Mesenchymal stem cell (in vitro differentiated cells and primary cell): ENCODE results near the gene MGLL.

ENCODE experiments used
- DNase-seq: peaks from one replicate; pipeline ENCODE4 v3.0.0-alpha.2; 2013
- H2AFZ ChIP-seq: one replicate; pipeline ENCODE4 v1.6.1; 2013; ENCODE audit warnings: low read depth, mild to moderate bottlenecking, control low read depth, inconsistent platforms, low read length, moderate library complexity
- H2AK5ac ChIP-seq: 2 replicates; pipeline ENCODE4 v1.6.1; 2013; ENCODE audit warnings: low read length, moderate library complexity, mild to moderate bottlenecking, inconsistent platforms; ENCODE audit not compliant: severe bottlenecking
- H2BK120ac ChIP-seq: one replicate; pipeline ENCODE4 v1.6.1; 2013; ENCODE audit warnings: low read depth, mild to moderate bottlenecking, inconsistent platforms, low read length, moderate library complexity
- H2BK12ac ChIP-seq, 2 experiments: one replicate each; pipeline ENCODE4 v1.6.1; 2013; ENCODE audit warnings: inconsistent platforms in 2 of 2, low read length in 2 of 2, mild to moderate bottlenecking in 2 of 2, moderate library complexity in 2 of 2, control low read depth in 1 of 2
- H2BK15ac ChIP-seq: one replicate; pipeline ENCODE4 v1.6.1; 2013; ENCODE audit warnings: mild to moderate bottlenecking, low read depth, inconsistent platforms; ENCODE audit not compliant: poor library complexity, severe bottlenecking
- H2BK5ac ChIP-seq: 2 replicates; pipeline ENCODE4 v1.6.1; 2013; ENCODE audit warnings: low read depth, mild to moderate bottlenecking, low read length, control low read depth, inconsistent platforms; ENCODE audit not compliant: poor library complexity, severe bottlenecking
- H3K14ac ChIP-seq, 2 experiments: one replicate each; pipeline ENCODE4 v1.6.1; 2013; ENCODE audit warnings: inconsistent platforms in 2 of 2, low read length in 2 of 2, control low read depth in 1 of 2, mild to moderate bottlenecking in 1 of 2, moderate library complexity in 1 of 2
- H3K18ac ChIP-seq, 2 experiments: one replicate each; pipeline ENCODE4 v1.6.1; 2013; ENCODE audit warnings: inconsistent platforms in 2 of 2, low read length in 2 of 2, control low read depth in 1 of 2, low read depth in 1 of 2, mild to moderate bottlenecking in 1 of 2
- H3K23ac ChIP-seq, 2 experiments: one replicate each; pipeline ENCODE4 v1.6.1; 2013; ENCODE audit warnings: inconsistent platforms in 2 of 2, low read length in 2 of 2, mild to moderate bottlenecking in 2 of 2, moderate library complexity in 2 of 2, control low read depth in 1 of 2
- H3K27ac ChIP-seq: 2 replicates; pipeline ENCODE4 v1.5.1; 2013; ENCODE audit warnings: mild to moderate bottlenecking, moderate library complexity, low read length, control low read depth, inconsistent platforms; ENCODE audit not compliant: poor library complexity, severe bottlenecking
- H3K27me3 ChIP-seq, 2 experiments: 2 replicates each; pipeline versions ENCODE4 v1.6.1 to v1.7.0; 2013; ENCODE audit warnings: low read length in 2 of 2, mild to moderate bottlenecking in 2 of 2, moderate library complexity in 2 of 2, control low read depth in 1 of 2, inconsistent platforms in 1 of 2; ENCODE audit not compliant: control insufficient read depth in 1 of 2, insufficient read depth in 1 of 2
- H3K36me3 ChIP-seq, 2 experiments: 2 replicates each; pipeline versions ENCODE4 v1.6.1 to v1.7.0; 2013; ENCODE audit warnings: low read length in 2 of 2, control low read depth in 1 of 2, inconsistent platforms in 1 of 2, low read depth in 1 of 2, mild to moderate bottlenecking in 1 of 2; ENCODE audit not compliant: insufficient read depth in 2 of 2, control insufficient read depth in 1 of 2
- H3K4ac ChIP-seq, 2 experiments: one replicate each; pipeline ENCODE4 v1.6.1; 2013; ENCODE audit warnings: inconsistent platforms in 2 of 2, low read length in 2 of 2, mild to moderate bottlenecking in 2 of 2, moderate library complexity in 2 of 2, control low read depth in 1 of 2, low read depth in 1 of 2
- H3K4me1 ChIP-seq: 2 replicates; pipeline ENCODE4 v1.6.1; 2013; ENCODE audit warnings: low read depth, low read length, control low read depth; ENCODE audit not compliant: control insufficient read depth, insufficient read depth
- H3K4me2 ChIP-seq: 2 replicates; pipeline ENCODE4 v1.6.1; 2013; ENCODE audit warnings: low read length, mild to moderate bottlenecking, inconsistent platforms; ENCODE audit not compliant: poor library complexity, severe bottlenecking
- H3K4me3 ChIP-seq, 2 experiments: 2 replicates each; pipeline versions ENCODE4 v1.5.1 to v1.7.0; 2013; ENCODE audit warnings: low read length in 2 of 2, mild to moderate bottlenecking in 2 of 2, control low read depth in 1 of 2, low read depth in 1 of 2; ENCODE audit not compliant: insufficient read depth in 1 of 2
- H3K79me1 ChIP-seq: replicated peaks from 2 replicates; pipeline ENCODE4 v1.6.1; 2013; ENCODE audit warnings: mild to moderate bottlenecking, control low read depth, low read length, inconsistent platforms; ENCODE audit not compliant: poor library complexity, severe bottlenecking
- H3K9ac ChIP-seq: 2 replicates; pipeline ENCODE4 v1.7.0; 2013; ENCODE audit warnings: mild to moderate bottlenecking, low read length, moderate library complexity
- H3K9me3 ChIP-seq: 2 replicates; pipeline ENCODE4 v1.7.0; 2013; ENCODE audit warnings: mild to moderate bottlenecking, low read length; ENCODE audit not compliant: control insufficient read depth
- H4K8ac ChIP-seq: one replicate; pipeline ENCODE4 v1.6.1; 2013; ENCODE audit warnings: inconsistent platforms, mild to moderate bottlenecking, low read length, moderate library complexity
- H4K91ac ChIP-seq: one replicate; pipeline ENCODE4 v1.6.1; 2013; ENCODE audit warnings: mild to moderate bottlenecking, low read length, inconsistent platforms
- WGBS: methylation state at CpG from one replicate; pipeline ENCODE4 v1.1.7; 2013; ENCODE audit warnings: mixed read lengths; 5-methylcytosine and 5-hydroxymethylcytosine counted together

MGLL gene

GRCh38 chr3:127847236-127847720 is 25.0 kb upstream of the MGLL start:
- Histone ChIP-seq H3K23ac (no peak overlapping the region), H3K27ac (no peak overlapping the region), H3K9me3 (no peaks in the 10 kb centered on the region), H3K9ac (no peak overlapping the region), H3K4me1 (peaks cover 2% of the 10 kb centered on the region), H2AK5ac (no peak overlapping the region), H3K18ac (no peak overlapping the region), H3K4me3 (no peak overlapping the region), H4K91ac (no peak overlapping the region), H3K14ac (no peak overlapping the region), H3K4me2 (no peak overlapping the region), H2BK5ac (no peak overlapping the region), H4K8ac (no peak overlapping the region), H2AFZ (no peak overlapping the region), H2BK120ac (no peak overlapping the region), H3K36me3 (no peaks in the 10 kb centered on the region), H3K27me3 (peaks cover 5 to 33% of the 10 kb centered on the region in 2 experiments), H3K79me1 (no peaks in the 10 kb centered on the region), H3K4ac (no peak overlapping the region), H2BK12ac (no peak overlapping the region), H2BK15ac (no peak overlapping the region)
- DNase-seq = no peak
- WGBS = 90% methylated on average over 3 of the region's 4 CpGs

GRCh38 chr3:127846576-127846975 is 24.3 kb upstream of the MGLL start:
- Histone ChIP-seq H2BK15ac (no peak overlapping the region), H2BK120ac (no peak overlapping the region), H2BK12ac (no peak overlapping the region), H3K4ac (no peak overlapping the region), H4K91ac (no peak overlapping the region), H3K27ac (no peak overlapping the region), H3K14ac (no peak overlapping the region), H3K4me2 (no peak overlapping the region), H3K23ac (no peak overlapping the region), H3K9me3 (no peaks in the 10 kb centered on the region), H3K27me3 (peaks cover 9 to 36% of the 10 kb centered on the region in 2 experiments), H4K8ac (no peak overlapping the region), H3K36me3 (no peaks in the 10 kb centered on the region), H2BK5ac (no peak overlapping the region), H3K9ac (no peak overlapping the region), H3K4me3 (no peak overlapping the region), H2AK5ac (no peak overlapping the region), H3K4me1 (peaks cover 2% of the 10 kb centered on the region), H3K79me1 (no peaks in the 10 kb centered on the region), H2AFZ (no peak overlapping the region), H3K18ac (no peak overlapping the region)
- no peak for DNase-seq
- 91% methylated on average over 1 of the region's 1 CpG for WGBS

GRCh38 chr3:127844326-127844942 is 22.1 kb upstream of the MGLL start:
- peaks cover 9 to 38% of the 10 kb centered on the region in 2 experiments for H3K27me3 ChIP-seq
- H3K14ac ChIP-seq = no peak overlapping the region
- no peak overlapping the region for H3K4me2 ChIP-seq
- H3K23ac ChIP-seq = no peak overlapping the region
- no peak overlapping the region for H3K27ac ChIP-seq
- H3K4me1 ChIP-seq = peaks cover 2% of the 10 kb centered on the region
- no peaks in the 10 kb centered on the region for H3K79me1 ChIP-seq
- H2BK120ac ChIP-seq = no peak overlapping the region
- H3K18ac ChIP-seq = no peak overlapping the region
- no peak overlapping the region for H4K91ac ChIP-seq
- DNase-seq = no peak
- H3K36me3 ChIP-seq = no peaks in the 10 kb centered on the region
- H4K8ac ChIP-seq = no peak overlapping the region
- no peak overlapping the region for H3K4me3 ChIP-seq
- H2BK15ac ChIP-seq = no peak overlapping the region
- no peak overlapping the region for H2AK5ac ChIP-seq
- WGBS = 90% methylated on average over 6 of the region's 6 CpGs
- H3K9ac ChIP-seq = no peak overlapping the region
- no peak overlapping the region for H3K4ac ChIP-seq
- H2BK5ac ChIP-seq = no peak overlapping the region
- H3K9me3 ChIP-seq = no peaks in the 10 kb centered on the region
- H2AFZ ChIP-seq = no peak overlapping the region
- H2BK12ac ChIP-seq = no peak overlapping the region

- no peak overlapping the region for H3K4me3 ChIP-seq
- no peak overlapping the region for H3K4me2 ChIP-seq
- H3K9me3 ChIP-seq = no peaks in the 10 kb centered on the region
- H3K23ac ChIP-seq = no peak overlapping the region
- no peak overlapping the region for H4K91ac ChIP-seq
- no peak for DNase-seq
- WGBS = 82% methylated on average over 8 of the region's 8 CpGs
- H3K36me3 ChIP-seq = no peaks in the 10 kb centered on the region
- H3K9ac ChIP-seq = no peak overlapping the region
- no peak overlapping the region for H2BK5ac ChIP-seq
- peak overlapping the region in 1 of 2 experiments; percentile 91 for H3K14ac ChIP-seq
- no peak overlapping the region for H2BK120ac ChIP-seq
- H3K4ac ChIP-seq = no peak overlapping the region
- no peak overlapping the region for H2BK15ac ChIP-seq
- no peak overlapping the region for H2AFZ ChIP-seq
- no peak overlapping the region for H3K27ac ChIP-seq
- no peak overlapping the region for H2BK12ac ChIP-seq
- no peak overlapping the region for H3K18ac ChIP-seq
- peaks cover 9 to 21% of the 10 kb centered on the region in 2 experiments for H3K27me3 ChIP-seq
- no peaks in the 10 kb centered on the region for H3K79me1 ChIP-seq
- peaks cover 2% of the 10 kb centered on the region for H3K4me1 ChIP-seq
- no peak overlapping the region for H2AK5ac ChIP-seq
- no peak overlapping the region for H4K8ac ChIP-seq
These were observed 18.4 kb upstream of the MGLL start for GRCh38 chr3:127840671-127841070.
